Astrocyte (in vitro differentiated cells and primary cell): ENCODE results near the gene NPTN. TPM values are rescaled to one million over a fixed set of nuclear protein-coding genes. Genes with fewer than 3 reads are reported as not detected.

ENCODE experiments used
- DNase-seq: peaks from one replicate; pipeline ENCODE4 v3.0.0-alpha.2; 2010; ENCODE audit warnings: low read depth
- FAIRE-seq: peaks from 2 replicates; lab custom pipeline; 2011; peaks lifted over from hg19 to GRCh38; lab: Jason Lieb, UNC
- H2AFZ ChIP-seq: 2 replicates; pipeline ENCODE4 v1.6.0; 2012; ENCODE audit warnings: low read depth, low read length, inconsistent platforms
- H3K27ac ChIP-seq: 2 replicates; pipeline ENCODE4 v1.5.1; 2011; ENCODE audit warnings: low read depth, low read length, inconsistent platforms
- H3K27me3 ChIP-seq: 2 replicates; pipeline ENCODE4 v1.6.0; 2011; ENCODE audit warnings: low read length, inconsistent platforms; ENCODE audit not compliant: insufficient read depth
- H3K36me3 ChIP-seq: 2 replicates; pipeline ENCODE4 v1.5.1; 2011; ENCODE audit warnings: low read length, inconsistent platforms; ENCODE audit not compliant: insufficient read depth
- H3K4me1 ChIP-seq: 2 replicates; pipeline ENCODE4 v1.5.1; 2011; ENCODE audit warnings: low read length, inconsistent platforms; ENCODE audit not compliant: insufficient read depth
- H3K4me2 ChIP-seq: 2 replicates; pipeline ENCODE4 v1.6.0; 2012; ENCODE audit warnings: low read length, inconsistent platforms
- H3K4me3 ChIP-seq: 2 replicates; pipeline ENCODE4 v1.5.1; 2011; ENCODE audit warnings: low read depth, mild to moderate bottlenecking, low read length, inconsistent platforms; ENCODE audit not compliant: insufficient read depth
- H3K79me2 ChIP-seq: 2 replicates; pipeline ENCODE4 v1.6.0; 2012; ENCODE audit warnings: mild to moderate bottlenecking, low read length, inconsistent platforms; ENCODE audit not compliant: insufficient read depth
- H3K9ac ChIP-seq: 2 replicates; pipeline ENCODE4 v1.6.0; 2012; ENCODE audit warnings: mild to moderate bottlenecking, low read length, inconsistent platforms
- H3K9me3 ChIP-seq: 2 replicates; pipeline ENCODE4 v1.5.1; 2012; ENCODE audit warnings: low read depth, mild to moderate bottlenecking, low read length, inconsistent platforms; ENCODE audit not compliant: insufficient read depth
- H4K20me1 ChIP-seq: 2 replicates; pipeline ENCODE4 v1.6.0; 2012; ENCODE audit warnings: low read length, inconsistent platforms; ENCODE audit not compliant: insufficient read depth
- H3K27ac Mint-ChIP-seq: one replicate; pipeline ENCODE4 v1.8.0; 2021; ENCODE audit warnings: mild to moderate bottlenecking, mixed read lengths; ENCODE audit not compliant: unreplicated experiment
- H3K27me3 Mint-ChIP-seq: one replicate; pipeline ENCODE4 v1.8.0; 2021; ENCODE audit warnings: low read depth, mixed read lengths; ENCODE audit not compliant: unreplicated experiment
- H3K36me3 Mint-ChIP-seq: one replicate; pipeline ENCODE4 v1.8.0; 2021; ENCODE audit warnings: low read depth, mixed read lengths; ENCODE audit not compliant: unreplicated experiment
- H3K4me1 Mint-ChIP-seq: one replicate; pipeline ENCODE4 v1.8.0; 2021; ENCODE audit warnings: low read depth, mixed read lengths; ENCODE audit not compliant: unreplicated experiment
- H3K4me3 Mint-ChIP-seq: one replicate; pipeline ENCODE4 v1.8.0; 2021; ENCODE audit warnings: mild to moderate bottlenecking, moderate library complexity, mixed read lengths; ENCODE audit not compliant: unreplicated experiment
- H3K9me3 Mint-ChIP-seq: one replicate; pipeline ENCODE4 v1.8.0; 2021; ENCODE audit warnings: mild to moderate bottlenecking, mixed read lengths; ENCODE audit not compliant: unreplicated experiment
- CTCF ChIP-seq: IDR thresholded peaks from 2 replicates; pipeline ENCODE4 v1.5.1; 2011; ENCODE audit warnings: low read depth, mild to moderate bottlenecking, inconsistent platforms, low read length, moderate library complexity; ENCODE audit not compliant: insufficient read depth
- EZH2 ChIP-seq: IDR thresholded peaks from 2 replicates; pipeline ENCODE4 v1.6.1; 2012; ENCODE audit warnings: mild to moderate bottlenecking, low read length, inconsistent platforms; ENCODE audit not compliant: insufficient read depth
- total RNA-seq: library from RNA; stranded (reverse); gene quantifications from 2 replicates; pipeline ENCODE4 v1.2.1, GENCODE V29; 2021

NPTN gene
- total RNA-seq, 1 donor from 2014 or later, result 281 TPM

GRCh38 chr15:73560501-73561117, 72.6 kb downstream of the NPTN start:
- Histone ChIP-seq H3K79me2 (no peaks in the 10 kb centered on the region), H3K27ac (no peak overlapping the region), H3K4me2 (no peak overlapping the region), H2AFZ (no peak overlapping the region), H3K36me3 (peaks cover 38% of the 10 kb centered on the region), H3K4me1 (peaks cover 10% of the 10 kb centered on the region), H4K20me1 (peaks cover 40% of the 10 kb centered on the region), H3K9me3 (no peaks in the 10 kb centered on the region), H3K4me3 (no peak overlapping the region), H3K9ac (no peak overlapping the region), H3K27me3 (no peaks in the 10 kb centered on the region)
- Mint-ChIP-seq H3K4me3 (no peak overlapping the region), H3K27ac (no peak overlapping the region), H3K9me3 (no peaks in the 10 kb centered on the region), H3K27me3 (no peaks in the 10 kb centered on the region), H3K36me3 (peaks cover 7% of the 10 kb centered on the region), H3K4me1 (peaks cover 8% of the 10 kb centered on the region)
- DNase-seq, result peak; percentile 42
- no peak for FAIRE-seq
- TF ChIP-seq EZH2, result no peak
- peak; percentile 31 for TF ChIP-seq CTCF

GRCh38 chr15:73558529-73558928, 74.7 kb downstream of the NPTN start:
- Histone ChIP-seq H3K4me2 (no peak overlapping the region), H4K20me1 (peaks cover 25% of the 10 kb centered on the region), H3K36me3 (peaks cover 38% of the 10 kb centered on the region), H3K9ac (no peak overlapping the region), H3K9me3 (no peaks in the 10 kb centered on the region), H3K27ac (no peak overlapping the region), H2AFZ (no peak overlapping the region), H3K79me2 (no peaks in the 10 kb centered on the region), H3K4me3 (no peak overlapping the region), H3K27me3 (no peaks in the 10 kb centered on the region), H3K4me1 (no peaks in the 10 kb centered on the region)
- Mint-ChIP-seq H3K4me1 (peaks cover 1% of the 10 kb centered on the region), H3K36me3 (peaks cover 5% of the 10 kb centered on the region), H3K4me3 (no peak overlapping the region), H3K9me3 (no peaks in the 10 kb centered on the region), H3K27ac (no peak overlapping the region), H3K27me3 (no peaks in the 10 kb centered on the region)
- no peak for TF ChIP-seq EZH2
- no peak for TF ChIP-seq CTCF
- FAIRE-seq, result no peak
- DNase-seq, result no peak

GRCh38 chr15:73555080-73555479, 78.1 kb downstream of the NPTN start:
- Histone ChIP-seq H3K4me2 (no peak overlapping the region), H3K4me1 (no peaks in the 10 kb centered on the region), H3K9ac (no peak overlapping the region), H3K4me3 (no peak overlapping the region), H3K27me3 (no peaks in the 10 kb centered on the region), H3K36me3 (peaks cover 26% of the 10 kb centered on the region), H2AFZ (no peak overlapping the region), H3K79me2 (no peaks in the 10 kb centered on the region), H4K20me1 (peaks cover 5% of the 10 kb centered on the region), H3K27ac (no peak overlapping the region), H3K9me3 (no peaks in the 10 kb centered on the region)
- FAIRE-seq, result no peak
- Mint-ChIP-seq H3K36me3 (peaks cover 3% of the 10 kb centered on the region), H3K9me3 (no peaks in the 10 kb centered on the region), H3K27ac (no peak overlapping the region), H3K27me3 (no peaks in the 10 kb centered on the region), H3K4me1 (no peaks in the 10 kb centered on the region), H3K4me3 (no peak overlapping the region)
- DNase-seq, result no peak
- TF ChIP-seq EZH2 (no peak), CTCF (no peak)
